Endothelial cell of umbilical vein (primary cell): ENCODE measurements around the gene TIFAB.

Experiments
- EZH2 ChIP-seq: IDR thresholded peaks from 2 replicates; pipeline ENCODE4 v1.6.1; 2012; ENCODE audit warnings: borderline replicate concordance, low read depth, mild to moderate bottlenecking, moderate library complexity, low read length, inconsistent platforms; ENCODE audit not compliant: severe bottlenecking
- POLR2AphosphoS5 ChIP-seq: IDR thresholded peaks from 2 replicates; pipeline ENCODE4 v1.6.1; 2012; ENCODE audit warnings: low read depth, mild to moderate bottlenecking, control low read depth, low read length, moderate library complexity; ENCODE audit not compliant: insufficient read depth
- TF ChIP-seq, protein P1 (sequence below), 2 donors: IDR thresholded peaks; 1 replicate in 1 of 2; 2 replicates in 1 of 2; pipeline ENCODE4 v1.5.1; 2011; ENCODE audit warnings: low read length in 2 of 2, mild to moderate bottlenecking in 2 of 2, moderate library complexity in 2 of 2, control low read depth in 1 of 2, inconsistent platforms in 1 of 2, low read depth in 1 of 2; ENCODE audit not compliant: insufficient read depth in 1 of 2; ENCODE audit errors: extremely low read depth in 1 of 2

DNA sequence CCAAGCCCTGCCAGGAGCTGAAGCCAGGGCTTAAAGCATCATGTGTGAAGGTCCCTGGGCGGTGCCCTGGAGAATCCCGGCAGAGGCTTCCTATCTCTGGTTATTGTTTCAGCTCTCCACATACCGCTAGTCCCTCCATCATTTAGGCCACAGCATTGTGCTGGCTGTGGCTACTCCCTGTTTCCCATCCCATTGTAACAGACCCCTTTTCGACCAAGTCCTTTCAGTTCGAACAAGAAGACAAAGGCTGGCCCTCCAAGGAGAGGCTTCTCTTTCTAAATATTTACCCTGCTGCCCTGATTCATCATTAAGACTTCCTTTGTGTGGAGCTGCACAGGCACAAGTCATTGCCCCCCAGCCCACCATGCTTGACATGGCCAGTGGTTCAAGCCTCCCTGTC, 42.0 kb upstream of the TIFAB start:
- TF ChIP-seq, protein P1, sequence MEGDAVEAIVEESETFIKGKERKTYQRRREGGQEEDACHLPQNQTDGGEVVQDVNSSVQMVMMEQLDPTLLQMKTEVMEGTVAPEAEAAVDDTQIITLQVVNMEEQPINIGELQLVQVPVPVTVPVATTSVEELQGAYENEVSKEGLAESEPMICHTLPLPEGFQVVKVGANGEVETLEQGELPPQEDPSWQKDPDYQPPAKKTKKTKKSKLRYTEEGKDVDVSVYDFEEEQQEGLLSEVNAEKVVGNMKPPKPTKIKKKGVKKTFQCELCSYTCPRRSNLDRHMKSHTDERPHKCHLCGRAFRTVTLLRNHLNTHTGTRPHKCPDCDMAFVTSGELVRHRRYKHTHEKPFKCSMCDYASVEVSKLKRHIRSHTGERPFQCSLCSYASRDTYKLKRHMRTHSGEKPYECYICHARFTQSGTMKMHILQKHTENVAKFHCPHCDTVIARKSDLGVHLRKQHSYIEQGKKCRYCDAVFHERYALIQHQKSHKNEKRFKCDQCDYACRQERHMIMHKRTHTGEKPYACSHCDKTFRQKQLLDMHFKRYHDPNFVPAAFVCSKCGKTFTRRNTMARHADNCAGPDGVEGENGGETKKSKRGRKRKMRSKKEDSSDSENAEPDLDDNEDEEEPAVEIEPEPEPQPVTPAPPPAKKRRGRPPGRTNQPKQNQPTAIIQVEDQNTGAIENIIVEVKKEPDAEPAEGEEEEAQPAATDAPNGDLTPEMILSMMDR (IDR thresholded peaks at IDR 0.05; ENCODE audit: extremely low read depth in 1 of 2, insufficient read depth in 1 of 2, low read depth in 1 of 2, low read length in 2 of 2), result no peak
- TF ChIP-seq EZH2 (no peak), POLR2AphosphoS5 (no peak)
